AG09309 (cell line): ENCODE data around the gene HSPBAP1.
A peak's percentile ranks its signal among the peaks of the same experiment; 100 is the strongest.

Source experiments
- DNase-seq: peaks from one replicate; pipeline ENCODE4 v3.0.0-alpha.2; 2010; ENCODE audit warnings: low read depth
- H3K4me3 ChIP-seq: 2 replicates; pipeline ENCODE4 v1.5.1; 2011; ENCODE audit warnings: mild to moderate bottlenecking, low read depth, low read length, moderate library complexity; ENCODE audit not compliant: control insufficient read depth
- CTCF ChIP-seq: IDR thresholded peaks from 2 replicates; pipeline ENCODE4 v1.5.1; 2011; ENCODE audit warnings: mild to moderate bottlenecking, low read depth, low read length, inconsistent platforms; ENCODE audit not compliant: insufficient read depth, control insufficient read depth; ENCODE audit errors: missing control alignments

HSPBAP1 gene, protein sequence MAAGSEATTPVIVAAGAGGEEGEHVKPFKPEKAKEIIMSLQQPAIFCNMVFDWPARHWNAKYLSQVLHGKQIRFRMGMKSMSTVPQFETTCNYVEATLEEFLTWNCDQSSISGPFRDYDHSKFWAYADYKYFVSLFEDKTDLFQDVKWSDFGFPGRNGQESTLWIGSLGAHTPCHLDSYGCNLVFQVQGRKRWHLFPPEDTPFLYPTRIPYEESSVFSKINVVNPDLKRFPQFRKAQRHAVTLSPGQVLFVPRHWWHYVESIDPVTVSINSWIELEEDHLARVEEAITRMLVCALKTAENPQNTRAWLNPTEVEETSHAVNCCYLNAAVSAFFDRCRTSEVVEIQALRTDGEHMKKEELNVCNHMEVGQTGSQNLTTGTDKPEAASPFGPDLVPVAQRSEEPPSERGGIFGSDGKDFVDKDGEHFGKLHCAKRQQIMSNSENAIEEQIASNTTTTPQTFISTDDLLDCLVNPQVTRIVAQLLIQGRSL

DNA sequence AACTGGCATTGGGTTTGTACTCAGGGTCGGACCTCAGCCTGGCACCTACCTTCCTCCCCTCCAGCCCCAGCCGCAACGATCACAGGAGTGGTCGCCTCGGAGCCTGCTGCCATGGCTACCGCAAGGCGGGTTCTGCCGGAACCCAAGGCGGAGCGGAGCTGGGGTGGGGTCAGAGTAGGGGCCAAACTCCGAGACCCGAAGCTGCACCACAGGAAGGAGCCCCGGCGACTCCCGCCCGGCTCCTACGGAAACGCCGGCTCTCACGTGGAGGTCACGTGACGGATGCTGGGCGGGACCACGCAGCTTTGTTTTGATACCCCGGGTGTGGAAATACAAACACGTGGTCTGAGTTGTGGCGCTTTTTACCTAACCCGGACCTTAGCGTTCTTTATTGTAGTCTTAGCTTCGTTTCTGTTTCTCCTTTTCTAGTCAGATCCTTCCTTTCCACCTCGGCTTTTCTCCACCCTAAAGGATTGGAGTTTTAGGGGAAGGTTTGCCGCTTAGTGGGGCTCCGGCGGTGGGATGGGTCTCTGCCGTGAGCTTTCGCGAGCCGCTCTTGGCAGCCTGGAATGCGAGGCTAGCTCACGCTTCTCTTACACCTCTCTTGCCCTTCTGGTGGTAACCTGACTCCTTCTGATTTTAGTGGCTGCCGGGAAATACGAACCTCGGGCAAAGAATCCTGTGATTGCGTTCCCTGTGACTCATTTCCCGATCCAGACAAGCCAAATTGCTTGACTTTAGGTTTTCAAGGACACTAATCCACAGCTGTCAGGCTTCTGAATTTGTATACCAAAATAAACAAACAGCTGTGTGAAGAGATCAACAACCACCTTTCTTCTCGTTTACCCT lies at the start of gene HSPBAP1:
TSS of gene HSPBAP1 (minus strand) at position 264 of the 849 bp plus-strand sequence. CDS start at position 113, 151 bp downstream.
- DNase-seq: peak; percentile 65
- TF ChIP-seq CTCF: no peak
- H3K4me3 ChIP-seq: peak within 1 kb of the TSS; percentile 80

DNA sequence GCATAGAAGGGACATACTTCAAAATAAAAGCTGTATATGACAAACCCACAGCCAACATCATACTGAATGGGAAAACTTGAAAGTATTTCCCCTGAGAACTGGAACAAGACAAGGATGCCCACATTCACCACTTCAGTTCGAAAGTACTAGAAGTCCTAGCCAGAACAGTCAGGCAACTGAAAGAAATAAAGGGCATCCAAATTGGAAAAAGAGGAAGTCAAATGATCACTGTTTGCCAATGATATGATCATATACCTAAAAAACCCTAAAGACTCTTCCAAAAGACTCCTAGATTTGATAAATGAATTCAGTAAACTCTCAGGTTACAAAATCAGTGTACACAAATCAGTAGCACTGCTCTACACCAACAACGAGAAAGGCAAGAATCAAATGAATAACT lies 42.0 kb upstream of the HSPBAP1 start:
- no peak for DNase-seq
- TF ChIP-seq CTCF: no peak
- H3K4me3 ChIP-seq: no peak overlapping the region

GRCh38 chr3:122828281-122828680 lies 34.6 kb upstream of the HSPBAP1 start:
- no peak overlapping the region for H3K4me3 ChIP-seq
- no peak for TF ChIP-seq CTCF
- DNase-seq: no peak

DNA sequence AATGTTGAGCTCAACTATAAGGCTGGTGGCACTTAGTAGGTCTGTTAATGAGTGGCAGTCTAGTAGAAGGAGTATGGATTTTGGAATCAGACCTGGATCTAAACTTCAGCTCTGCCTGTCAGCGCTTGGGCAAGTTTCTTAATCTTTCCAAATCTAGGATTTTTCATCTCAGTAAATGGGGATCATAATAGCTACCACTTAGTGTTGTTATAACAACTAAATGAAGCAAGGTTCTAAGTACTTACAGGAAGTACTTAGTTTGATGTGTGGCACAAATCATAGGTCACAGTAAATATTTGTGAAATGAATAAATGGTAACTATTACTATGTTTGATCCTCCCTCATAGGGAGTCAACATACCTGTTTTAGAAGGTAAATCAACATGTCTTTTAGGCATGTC lies 32.6 kb upstream of the HSPBAP1 start:
- no peak for TF ChIP-seq CTCF
- H3K4me3 ChIP-seq: no peak overlapping the region
- DNase-seq: no peak

DNA sequence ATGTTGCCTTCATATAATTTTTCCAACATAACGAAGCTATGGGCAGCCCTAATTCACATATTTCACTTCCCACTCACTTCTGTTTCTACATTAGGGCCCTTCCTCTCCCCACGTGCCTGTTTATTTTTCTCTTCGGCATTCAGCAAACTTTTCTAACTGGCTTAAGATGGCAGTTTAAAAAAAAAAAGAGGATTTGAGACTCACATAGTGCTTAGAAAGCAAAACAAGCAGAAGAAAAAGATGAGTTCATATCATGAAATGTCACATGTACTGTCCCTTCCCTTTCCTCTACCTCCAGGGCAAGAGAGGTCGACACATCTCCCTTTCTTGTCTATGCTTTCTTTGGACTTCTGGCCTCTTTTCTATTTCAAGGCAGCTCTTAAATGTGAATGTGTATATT lies 31.8 kb upstream of the HSPBAP1 start:
- DNase-seq: no peak
- no peak overlapping the region for H3K4me3 ChIP-seq
- TF ChIP-seq CTCF: no peak

- H3K4me3 ChIP-seq: no peak overlapping the region
- no peak for TF ChIP-seq CTCF
- peak; percentile 3 for DNase-seq
These were observed 31.1 kb upstream of the HSPBAP1 start for GRCh38 chr3:122824465-122825381.
